ENCODE data around the gene ATP13A3.

ATP13A3 gene

GRCh38 chr3:194465246-194465645 is 21.6 kb downstream of the ATP13A3 start:
- no peaks in the 10 kb centered on the region for H3K27me3 ChIP-seq (replicated peaks; ENCODE audit: control insufficient read depth, insufficient read depth, low read length)
- no peaks in the 10 kb centered on the region for H3K36me3 ChIP-seq (ENCODE audit: control insufficient read depth, insufficient read depth, low read length)
- H3K4me3 ChIP-seq (replicated peaks; ENCODE audit: low read depth, low read length): no peak overlapping the region
- no peak for TF ChIP-seq CTCF (IDR thresholded peaks at IDR 0.05; ENCODE audit: insufficient read depth, low read length, poor library complexity, severe bottlenecking)
- DNase-seq (ENCODE audit: extremely low read depth, insufficient read length): no peak

- Histone ChIP-seq H3K27me3 (replicated peaks; ENCODE audit: control insufficient read depth, insufficient read depth, low read length) (no peaks in the 10 kb centered on the region), H3K36me3 (ENCODE audit: control insufficient read depth, insufficient read depth, low read length) (no peaks in the 10 kb centered on the region), H3K4me3 (replicated peaks; ENCODE audit: low read depth, low read length) (no peak overlapping the region)
- no peak for DNase-seq (ENCODE audit: extremely low read depth, insufficient read length)
- no peak for TF ChIP-seq CTCF (IDR thresholded peaks at IDR 0.05; ENCODE audit: insufficient read depth, low read length, poor library complexity, severe bottlenecking)
These were observed 22.1 kb downstream of the ATP13A3 start for GRCh38 chr3:194464692-194465091.

- Histone ChIP-seq H3K27me3 (replicated peaks; ENCODE audit: control insufficient read depth, insufficient read depth, low read length) (no peaks in the 10 kb centered on the region), H3K36me3 (ENCODE audit: control insufficient read depth, insufficient read depth, low read length) (no peaks in the 10 kb centered on the region; the same call in 1 of the 2 replicates), H3K4me3 (replicated peaks; ENCODE audit: low read depth, low read length) (no peak overlapping the region)
- no peak for TF ChIP-seq CTCF (IDR thresholded peaks at IDR 0.05; ENCODE audit: insufficient read depth, low read length, poor library complexity, severe bottlenecking)
- DNase-seq (ENCODE audit: extremely low read depth, insufficient read length): no peak
These were observed 23.9 kb downstream of the ATP13A3 start for GRCh38 chr3:194462936-194463335.

- TF ChIP-seq CTCF (IDR thresholded peaks at IDR 0.05; ENCODE audit: insufficient read depth, low read length, poor library complexity, severe bottlenecking): no peak
- no peak for DNase-seq (ENCODE audit: extremely low read depth, insufficient read length)
- H3K36me3 ChIP-seq (ENCODE audit: control insufficient read depth, insufficient read depth, low read length): no peaks in the 10 kb centered on the region; the same call in 1 of the 2 replicates
- no peaks in the 10 kb centered on the region for H3K27me3 ChIP-seq (replicated peaks; ENCODE audit: control insufficient read depth, insufficient read depth, low read length)
- no peak overlapping the region for H3K4me3 ChIP-seq (replicated peaks; ENCODE audit: low read depth, low read length)
These were observed 26.2 kb downstream of the ATP13A3 start for GRCh38 chr3:194460566-194460965.

GRCh38 chr3:194458131-194458530 is 28.7 kb downstream of the ATP13A3 start:
- no peaks in the 10 kb centered on the region; the same call in none of the 2 replicates for H3K36me3 ChIP-seq (ENCODE audit: control insufficient read depth, insufficient read depth, low read length)
- no peak overlapping the region for H3K4me3 ChIP-seq (replicated peaks; ENCODE audit: low read depth, low read length)
- H3K27me3 ChIP-seq (replicated peaks; ENCODE audit: control insufficient read depth, insufficient read depth, low read length): no peaks in the 10 kb centered on the region
- no peak for TF ChIP-seq CTCF (IDR thresholded peaks at IDR 0.05; ENCODE audit: insufficient read depth, low read length, poor library complexity, severe bottlenecking)
- no peak for DNase-seq (ENCODE audit: extremely low read depth, insufficient read length)

GRCh38 chr3:194455481-194455880 is 31.3 kb downstream of the ATP13A3 start:
- peaks cover 5% of the 10 kb centered on the region for H3K36me3 ChIP-seq (ENCODE audit: control insufficient read depth, insufficient read depth, low read length)
- no peak for TF ChIP-seq CTCF (IDR thresholded peaks at IDR 0.05; ENCODE audit: insufficient read depth, low read length, poor library complexity, severe bottlenecking)
- no peak overlapping the region for H3K4me3 ChIP-seq (replicated peaks; ENCODE audit: low read depth, low read length)

More at GRCh38 chr3:194455481-194455880, 31.3 kb downstream of the ATP13A3 start:
- no peak for DNase-seq (ENCODE audit: extremely low read depth, insufficient read length)
- H3K27me3 ChIP-seq (replicated peaks; ENCODE audit: control insufficient read depth, insufficient read depth, low read length): no peaks in the 10 kb centered on the region

All from GM06990 (cell line).